Neural crest cell (in vitro differentiated cells): ENCODE data around the gene NMRAL1. TPM values are rescaled to one million over a fixed set of nuclear protein-coding genes. Genes with fewer than 3 reads are reported as not detected.

ENCODE experiments used
- DNase-seq: peaks from one replicate; pipeline ENCODE4 v3.0.0; 2021; ENCODE audit warnings: low read depth, mixed read lengths, low spot score
- H3K27ac Mint-ChIP-seq: one replicate; pipeline ENCODE4 v1.8.0; 2021; ENCODE audit warnings: mild to moderate bottlenecking, mixed read lengths; ENCODE audit not compliant: unreplicated experiment
- H3K27me3 Mint-ChIP-seq: 2 replicates; pipeline ENCODE4 v1.8.0; 2021; ENCODE audit warnings: low read depth, mild to moderate bottlenecking, mixed read lengths
- H3K36me3 Mint-ChIP-seq: 2 replicates; pipeline ENCODE4 v1.8.0; 2021; ENCODE audit warnings: low read depth, mild to moderate bottlenecking, mixed read lengths
- H3K4me1 Mint-ChIP-seq: 2 replicates; pipeline ENCODE4 v1.8.0; 2021; ENCODE audit warnings: mixed read lengths
- H3K4me3 Mint-ChIP-seq: one replicate; pipeline ENCODE4 v1.8.0; 2021; ENCODE audit warnings: mild to moderate bottlenecking, mixed read lengths
- H3K9me3 Mint-ChIP-seq: 2 replicates; pipeline ENCODE4 v1.8.0; 2021; ENCODE audit warnings: mixed read lengths
- total RNA-seq: library from RNA; stranded (reverse); gene quantifications from 2 replicates; pipeline ENCODE4 v1.2.1, GENCODE V29; 2021
- TF ChIP-seq, protein P1 (sequence below): fragments of 200-600 bp; sonication (generic); conservative IDR thresholded peaks from 2 replicates; pipeline ENCODE4 v1.5.0; 2021; ENCODE audit warnings: antibody characterized with exemption, mild to moderate bottlenecking

The NMRAL1 gene
- total RNA-seq, 1 donor from 2014 or later: 45.0 TPM

DNA sequence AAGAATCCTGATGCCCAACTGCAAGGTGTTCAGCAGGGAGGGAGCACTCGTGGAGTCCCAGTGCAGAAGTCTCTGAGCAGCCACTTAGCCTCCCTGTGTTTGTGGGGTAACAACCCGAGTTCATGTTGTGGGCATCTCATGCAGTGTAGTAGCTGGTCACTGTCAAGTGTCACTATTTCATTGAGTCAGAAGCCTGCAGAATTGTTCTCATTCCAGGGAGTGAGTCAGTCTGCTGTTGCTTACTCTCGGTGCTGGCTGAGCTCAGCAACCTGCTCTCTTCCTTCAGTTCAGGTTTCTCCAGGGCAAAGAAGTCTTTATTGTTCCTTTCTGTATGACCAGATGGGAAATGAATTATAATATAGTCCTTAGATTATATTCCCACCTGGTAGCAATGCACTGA is 25.8 kb upstream of the NMRAL1 start:
- Mint-ChIP-seq H3K4me1 (peaks cover 14% of the 10 kb centered on the region), H3K36me3 (no peaks in the 10 kb centered on the region), H3K4me3 (no peak overlapping the region), H3K27me3 (no peaks in the 10 kb centered on the region), H3K27ac (no peak overlapping the region), H3K9me3 (no peaks in the 10 kb centered on the region)
- TF ChIP-seq, protein P1, sequence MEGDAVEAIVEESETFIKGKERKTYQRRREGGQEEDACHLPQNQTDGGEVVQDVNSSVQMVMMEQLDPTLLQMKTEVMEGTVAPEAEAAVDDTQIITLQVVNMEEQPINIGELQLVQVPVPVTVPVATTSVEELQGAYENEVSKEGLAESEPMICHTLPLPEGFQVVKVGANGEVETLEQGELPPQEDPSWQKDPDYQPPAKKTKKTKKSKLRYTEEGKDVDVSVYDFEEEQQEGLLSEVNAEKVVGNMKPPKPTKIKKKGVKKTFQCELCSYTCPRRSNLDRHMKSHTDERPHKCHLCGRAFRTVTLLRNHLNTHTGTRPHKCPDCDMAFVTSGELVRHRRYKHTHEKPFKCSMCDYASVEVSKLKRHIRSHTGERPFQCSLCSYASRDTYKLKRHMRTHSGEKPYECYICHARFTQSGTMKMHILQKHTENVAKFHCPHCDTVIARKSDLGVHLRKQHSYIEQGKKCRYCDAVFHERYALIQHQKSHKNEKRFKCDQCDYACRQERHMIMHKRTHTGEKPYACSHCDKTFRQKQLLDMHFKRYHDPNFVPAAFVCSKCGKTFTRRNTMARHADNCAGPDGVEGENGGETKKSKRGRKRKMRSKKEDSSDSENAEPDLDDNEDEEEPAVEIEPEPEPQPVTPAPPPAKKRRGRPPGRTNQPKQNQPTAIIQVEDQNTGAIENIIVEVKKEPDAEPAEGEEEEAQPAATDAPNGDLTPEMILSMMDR: no peak
- no peak for DNase-seq

DNA sequence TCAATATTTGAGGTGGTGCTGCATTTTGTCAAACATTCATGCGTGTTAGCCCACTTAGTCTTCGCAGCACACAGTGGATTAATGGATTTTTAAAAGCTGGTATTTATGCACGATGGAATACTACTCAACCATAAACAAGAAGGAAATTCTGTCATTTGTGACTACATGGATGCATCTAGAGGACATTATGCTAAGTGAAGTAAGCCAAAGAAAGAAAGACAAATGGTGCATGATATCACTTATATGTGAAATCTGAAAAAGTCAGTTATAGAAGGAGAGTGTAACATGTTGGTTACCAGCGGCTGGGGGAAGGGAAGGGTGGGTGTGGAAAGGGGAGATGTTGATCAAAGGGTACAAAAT is 24.8 kb upstream of the NMRAL1 start:
- no peak for DNase-seq
- Mint-ChIP-seq H3K4me3 (no peak overlapping the region), H3K27me3 (no peaks in the 10 kb centered on the region), H3K4me1 (peaks cover 14% of the 10 kb centered on the region), H3K27ac (no peak overlapping the region), H3K9me3 (no peaks in the 10 kb centered on the region), H3K36me3 (no peaks in the 10 kb centered on the region)
- TF ChIP-seq, protein P1: no peak

DNA sequence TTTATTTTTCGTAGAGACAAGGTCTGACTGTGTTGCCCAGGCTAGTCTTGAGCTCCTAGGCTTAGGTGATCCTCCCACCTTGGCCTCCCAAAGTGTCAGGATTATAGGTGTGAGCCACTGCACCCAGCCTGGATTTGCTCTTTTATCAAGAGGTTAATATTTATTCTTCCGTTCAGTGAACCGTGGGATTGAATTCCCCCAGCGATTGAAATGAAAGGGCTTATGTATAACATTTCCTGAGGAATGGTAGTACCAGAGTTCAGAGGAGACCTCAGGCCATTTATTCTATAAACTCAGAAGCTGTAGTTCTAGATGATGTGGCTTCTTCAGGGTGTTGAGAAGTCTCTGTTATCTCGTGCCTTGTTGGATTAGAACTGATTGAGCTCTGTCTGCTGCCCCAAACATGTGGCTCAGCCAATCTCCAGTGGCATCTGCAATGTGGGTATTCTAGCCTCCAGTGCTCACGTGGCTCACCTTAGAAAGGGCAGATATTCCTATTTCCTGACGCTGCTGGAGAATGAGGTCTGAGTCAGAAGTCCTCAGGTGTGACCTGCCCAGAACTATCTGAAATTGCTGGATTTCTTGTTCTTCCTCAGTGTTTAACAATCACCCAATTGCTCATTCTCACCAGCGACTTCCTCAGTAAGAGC is 24.2 kb upstream of the NMRAL1 start:
- H3K27me3 Mint-ChIP-seq: no peaks in the 10 kb centered on the region

DNA sequence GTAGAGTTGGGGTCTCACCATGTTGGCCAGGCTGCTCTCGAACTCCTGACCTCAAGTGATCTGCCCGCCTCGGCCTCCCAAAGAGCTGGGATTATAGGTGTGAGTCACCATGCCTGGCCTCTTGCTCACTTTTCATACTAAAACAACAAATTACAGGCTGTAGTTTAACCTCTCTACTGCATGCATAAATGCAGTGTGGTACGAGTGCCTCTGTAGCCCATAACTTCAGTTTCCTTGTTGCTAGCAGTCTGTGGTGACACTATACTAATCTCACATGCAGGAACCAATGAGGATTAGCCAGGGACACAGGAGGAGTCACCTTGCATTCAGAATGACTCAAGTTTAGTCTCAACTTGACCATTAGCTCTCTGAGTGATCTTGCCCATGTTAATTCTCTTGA is 21.9 kb upstream of the NMRAL1 start:
- no peaks in the 10 kb centered on the region for H3K36me3 Mint-ChIP-seq
- H3K9me3 Mint-ChIP-seq: no peaks in the 10 kb centered on the region
- H3K4me3 Mint-ChIP-seq: no peak overlapping the region
- H3K27me3 Mint-ChIP-seq: no peaks in the 10 kb centered on the region
- DNase-seq: no peak
- TF ChIP-seq, protein P1: no peak
- H3K27ac Mint-ChIP-seq: no peak overlapping the region
- peaks cover 8% of the 10 kb centered on the region for H3K4me1 Mint-ChIP-seq

More for the DNA sequence above, 24.2 kb upstream of the NMRAL1 start:
- Mint-ChIP-seq H3K9me3 (no peaks in the 10 kb centered on the region), H3K4me1 (peaks cover 14% of the 10 kb centered on the region), H3K4me3 (no peak overlapping the region), H3K36me3 (no peaks in the 10 kb centered on the region), H3K27ac (no peak overlapping the region)
- TF ChIP-seq, protein P1: no peak
- DNase-seq: no peak

DNA sequence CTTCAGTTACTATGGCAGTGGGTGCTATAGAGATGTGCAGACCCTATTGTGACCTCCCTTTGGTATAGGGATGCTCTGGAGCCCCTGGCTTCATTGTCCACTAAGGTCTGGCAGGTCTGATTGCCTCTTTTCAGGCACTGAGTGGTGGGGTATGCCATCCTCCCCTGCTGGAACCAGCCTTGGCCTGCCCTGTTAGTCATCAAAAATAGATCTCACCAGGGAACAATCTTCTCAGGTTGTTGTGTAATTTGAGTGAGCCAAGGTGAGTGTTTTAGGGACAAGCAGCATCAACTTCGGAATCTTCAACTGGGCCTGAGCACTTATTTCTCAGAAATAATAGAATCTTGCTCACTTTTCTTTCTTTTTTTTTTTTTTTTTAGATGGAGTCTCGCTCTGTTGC is 21.3 kb upstream of the NMRAL1 start:
- Mint-ChIP-seq H3K27ac (no peak overlapping the region), H3K36me3 (no peaks in the 10 kb centered on the region), H3K9me3 (no peaks in the 10 kb centered on the region), H3K27me3 (no peaks in the 10 kb centered on the region), H3K4me3 (no peak overlapping the region), H3K4me1 (peaks cover 3% of the 10 kb centered on the region)
- no peak for DNase-seq
- TF ChIP-seq, protein P1: no peak
